ENCODE measurements around the gene PCMTD2.

GRCh38 chr20:64254571-64255360, 782 bp upstream of the PCMTD2 start:
- TF ChIP-seq EZH2 (IDR thresholded peaks at IDR 0.05): no peak
- no peak for TF ChIP-seq POLR2AphosphoS5 (IDR thresholded peaks at IDR 0.05; ENCODE audit: borderline replicate concordance, low read depth, low read length)

Measured in SK-N-MC (cell line).